Activated T-helper 17 cell treated with anti-CD3 and anti-CD28 coated beads, Interleukin-2, amount 50 U/mL, for 72 hours (primary cell): ENCODE results near the gene CFAP157. TPM values are rescaled to one million over a fixed set of nuclear protein-coding genes. Genes with fewer than 3 reads are reported as not detected.
A peak's percentile ranks its signal among the peaks of the same experiment; 100 is the strongest.

Experiments
- ATAC-seq: fragments of 150-1000 bp; cut with Tn5 transposase; replicated peaks from 2 replicates; pipeline ENCODE4 v1.10.0; 2021; ENCODE audit warnings: mild to moderate bottlenecking, moderate library complexity
- H3K27ac Mint-ChIP-seq: one replicate; pipeline ENCODE4 v1.8.0; 2022; ENCODE audit warnings: mixed read lengths
- H3K27me3 Mint-ChIP-seq: one replicate; pipeline ENCODE4 v1.8.0; 2022; ENCODE audit warnings: mixed read lengths
- H3K36me3 Mint-ChIP-seq: one replicate; pipeline ENCODE4 v1.8.0; 2022; ENCODE audit warnings: low read depth, mild to moderate bottlenecking, mixed read lengths
- H3K4me1 Mint-ChIP-seq: one replicate; pipeline ENCODE4 v1.8.0; 2022; ENCODE audit warnings: mixed read lengths
- H3K4me3 Mint-ChIP-seq: one replicate; pipeline ENCODE4 v1.8.0; 2022; ENCODE audit warnings: mild to moderate bottlenecking, mixed read lengths
- H3K9me3 Mint-ChIP-seq: one replicate; pipeline ENCODE4 v1.8.0; 2022; ENCODE audit warnings: mixed read lengths
- total RNA-seq, 2 donors: library from RNA; stranded (reverse); gene quantifications; one replicate each; pipeline ENCODE4 v1.2.3, GENCODE V29; 2022

The CFAP157 gene
- total RNA-seq, 2 donors from 2014 or later: 0.13 TPM; not detected in 1

DNA sequence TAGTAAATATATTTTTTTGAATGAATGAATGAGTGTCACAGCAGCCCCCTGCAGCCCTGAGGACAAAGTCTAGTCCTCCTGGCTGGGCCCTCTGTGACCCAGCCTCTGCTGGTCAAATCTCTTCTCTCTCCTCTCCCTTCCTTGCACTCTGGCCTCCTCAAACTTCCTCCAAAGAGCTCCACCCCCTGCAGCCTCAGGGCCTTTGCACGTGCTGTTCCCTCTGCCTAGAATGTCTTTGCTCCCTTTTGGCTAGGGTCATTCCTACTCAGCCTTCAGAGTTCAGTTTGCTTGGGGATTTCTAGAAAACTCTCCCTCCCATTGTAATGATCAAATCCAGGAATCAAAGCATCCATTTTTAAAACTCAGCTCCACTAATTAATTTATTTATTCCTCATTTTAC is 58.6 kb downstream of the CFAP157 start:
- no peaks in the 10 kb centered on the region for H3K9me3 Mint-ChIP-seq
- peak overlapping the region; percentile 92 for H3K27ac Mint-ChIP-seq
- H3K4me3 Mint-ChIP-seq: no peak overlapping the region
- H3K36me3 Mint-ChIP-seq: peaks cover 87% of the 10 kb centered on the region
- H3K4me1 Mint-ChIP-seq: peaks cover 54% of the 10 kb centered on the region
- H3K27me3 Mint-ChIP-seq: no peaks in the 10 kb centered on the region
- ATAC-seq: no peak

Other genes starting within 250 kb of the CFAP157 start
- 10 to 100 TPM; 14.7 to 17.1 TPM for gene STXBP1, start 94.7 kb upstream of the CFAP157 start, total RNA-seq
- 10 to 100 TPM in 1 of 2 donors, 1 to 10 TPM in 1; 6.5 to 13.5 TPM for gene PTRH1, start 8.7 kb downstream of the CFAP157 start, total RNA-seq
- 1 to 10 TPM; 1.8 to 2.0 TPM for gene TTC16, start 9.1 kb downstream of the CFAP157 start, total RNA-seq
- 10 to 100 TPM in 1 of 2 donors, 1 to 10 TPM in 1; 8.5 to 15.7 TPM for gene TOR2A, start 28.3 kb downstream of the CFAP157 start, total RNA-seq
- 10 to 100 TPM; 27.6 to 46.8 TPM for gene SH2D3C, start 71.7 kb downstream of the CFAP157 start, total RNA-seq
- gene CDK9, start 79.0 kb downstream of the CFAP157 start, total RNA-seq: 10 to 100 TPM; 82.8 to 94.2 TPM
- 10 to 100 TPM; 56.7 to 95.6 TPM for gene FPGS, start 95.9 kb downstream of the CFAP157 start, total RNA-seq
- 10 to 100 TPM in 1 of 2 donors, 1 to 10 TPM in 1; 10.0 to 18.7 TPM for gene ENG, start 147.7 kb downstream of the CFAP157 start, total RNA-seq
- gene AK1, start 170.7 kb downstream of the CFAP157 start, total RNA-seq: 10 to 100 TPM; 23.2 to 79.0 TPM
- gene ST6GALNAC6, start 192.6 kb downstream of the CFAP157 start, total RNA-seq: 100 to 1,000 TPM in 1 of 2 donors, 10 to 100 TPM in 1; 61.7 to 124 TPM
- gene ST6GALNAC4, start 210.1 kb downstream of the CFAP157 start, total RNA-seq: 10 to 100 TPM; 19.6 to 19.8 TPM
- 1 to 10 TPM; 2.6 to 3.7 TPM for gene PIP5KL1, start 223.8 kb downstream of the CFAP157 start, total RNA-seq
- gene DPM2, start 230.9 kb downstream of the CFAP157 start, total RNA-seq: 10 to 100 TPM; 29.4 to 54.5 TPM